Subcutaneous preadipocyte (primary cell): ENCODE data around the gene UPF1. TPM values are rescaled to one million over a fixed set of nuclear protein-coding genes. Genes with fewer than 3 reads are reported as not detected.

Experiments
- total RNA-seq: library from RNA; depleted of rRNA; stranded (reverse); fragments of >200 nt; gene quantifications from 2 replicates; pipeline ENCODE4 v1.2.3, GENCODE V29; 2012

UPF1 gene
- total RNA-seq: 49.6 and 60.6 TPM in 2 replicates

DNA sequence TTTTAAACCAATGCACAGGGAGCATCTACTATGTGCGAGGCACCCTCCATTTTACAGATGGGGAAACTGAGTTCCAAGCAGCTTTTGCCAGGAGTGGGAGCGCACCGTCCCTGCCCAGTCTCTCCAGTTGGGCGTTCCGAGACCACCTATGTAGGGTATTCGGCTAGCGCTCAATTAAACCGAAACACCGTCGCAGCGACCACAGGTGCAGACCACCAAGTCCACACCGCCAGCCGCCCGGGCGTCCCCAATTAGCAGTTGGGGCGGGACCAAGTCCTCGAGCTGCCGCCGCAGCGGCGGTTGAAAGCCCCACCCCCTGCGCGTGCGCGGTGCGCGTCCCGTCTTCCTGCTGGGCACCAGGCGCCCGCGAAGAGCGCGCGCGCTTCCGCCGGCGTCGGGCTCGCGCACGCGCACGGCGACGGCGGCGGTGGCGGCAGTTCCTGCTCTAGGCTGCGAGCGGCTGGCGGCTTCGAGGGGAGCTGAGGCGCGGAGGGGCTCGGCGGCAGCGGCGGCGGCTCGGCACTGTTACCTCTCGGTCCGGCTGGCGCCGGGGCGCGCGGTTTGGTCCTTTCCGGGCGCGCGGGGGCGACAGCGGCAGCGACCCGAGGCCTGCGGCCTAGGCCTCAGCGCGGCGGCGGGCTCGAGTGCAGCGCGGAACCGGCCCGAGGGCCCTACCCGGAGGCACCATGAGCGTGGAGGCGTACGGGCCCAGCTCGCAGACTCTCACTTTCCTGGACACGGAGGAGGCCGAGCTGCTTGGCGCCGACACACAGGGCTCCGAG, at the start of gene UPF1:
Gene UPF1 (plus strand): TSS at position 436 of the 782 bp plus-strand sequence. CDS start 251 bp downstream, at position 687.

DNA sequence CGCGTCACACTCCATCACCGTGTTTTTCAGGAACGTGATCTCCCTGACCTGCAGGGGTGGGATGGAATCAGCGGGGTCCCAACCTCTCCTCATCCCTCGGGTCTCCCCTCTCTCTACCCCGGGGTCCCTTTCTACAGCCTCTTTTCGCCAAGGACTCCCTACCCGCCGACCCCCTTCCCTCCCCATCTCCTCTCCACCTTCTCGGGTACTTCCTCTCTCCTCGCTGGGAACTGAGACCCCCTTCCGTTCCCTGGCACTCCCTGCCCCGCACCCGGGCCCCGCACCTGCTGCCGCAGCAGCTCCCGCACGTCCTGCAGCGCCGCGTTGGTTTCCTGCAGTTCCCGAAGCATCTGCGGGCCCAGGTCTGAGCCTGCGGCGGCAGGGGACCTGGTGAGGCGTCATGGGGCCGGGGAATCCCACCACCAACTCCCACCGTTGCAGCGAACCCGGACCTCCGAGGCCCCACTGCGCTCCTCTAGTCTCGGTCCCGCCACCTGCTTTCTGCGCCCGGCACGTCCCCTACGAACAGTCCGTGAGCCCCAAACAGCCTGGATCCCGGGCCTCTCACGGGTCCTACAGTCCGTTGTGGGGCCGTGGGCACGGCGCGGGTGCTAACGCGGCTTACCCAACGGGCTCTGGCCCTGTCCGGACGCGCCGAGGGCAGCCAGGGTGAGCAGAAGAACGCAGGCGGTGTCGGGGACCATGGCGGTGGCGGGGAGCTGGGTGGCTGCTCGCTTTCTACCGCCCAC, 41.0 kb upstream of the UPF1 start, which contains the start of gene COMP:
Gene COMP (minus strand): TSS at position 740 of the 749 bp plus-strand sequence. CDS start 36 bp downstream, at position 704.

DNA sequence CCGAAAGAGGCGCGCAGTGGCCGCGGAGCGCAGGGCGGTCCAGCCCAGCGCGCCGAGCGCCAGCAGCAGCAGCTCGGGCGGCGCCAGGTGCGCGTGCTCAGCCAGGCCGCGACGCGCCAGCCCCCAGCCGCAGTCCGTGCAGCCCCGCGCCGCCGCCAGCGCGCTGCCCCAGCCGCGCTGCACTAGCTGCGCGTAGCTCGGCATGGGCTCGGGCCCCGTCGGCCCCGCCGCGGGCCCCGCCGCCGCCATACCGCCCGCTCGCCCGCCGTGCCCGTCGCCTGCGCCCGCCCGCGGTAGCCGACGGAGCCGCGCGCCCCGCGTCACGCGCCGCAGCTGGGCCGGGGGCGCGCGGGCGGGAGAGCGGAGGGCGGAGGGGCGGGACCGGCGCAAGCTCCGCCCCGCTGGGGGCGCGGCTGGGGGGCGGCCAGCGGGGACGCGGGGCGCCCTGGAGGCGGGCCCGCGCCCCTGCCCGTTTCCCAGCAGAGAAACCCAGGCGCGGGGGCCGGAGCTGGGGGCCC, 64.1 kb downstream of the UPF1 start, which contains the start of gene CERS1:
Gene CERS1 (minus strand): TSS at position 335 of the 518 bp plus-strand sequence. CDS start 86 bp downstream, at position 249.

Other genes with a start within 250 kb of the UPF1 start
- gene REX1BD, start 243.2 kb upstream of the UPF1 start, total RNA-seq: 34.0 and 55.1 TPM in 2 replicates
- 8.4 and 13.2 TPM in 2 replicates for gene CRLF1, start 225.2 kb upstream of the UPF1 start, total RNA-seq
- under 0.01 TPM in 2 replicates for gene TMEM59L, start 219.1 kb upstream of the UPF1 start, total RNA-seq
- gene KLHL26, start 194.9 kb upstream of the UPF1 start, total RNA-seq: 2.3 and 3.3 TPM in 2 replicates
- gene CRTC1, start 148.3 kb upstream of the UPF1 start, total RNA-seq: 2.6 and 2.9 TPM in 2 replicates
- gene COMP, start 40.7 kb upstream of the UPF1 start, total RNA-seq: 0.20 and 0.37 TPM in 2 replicates
- gene CERS1, start 64.2 kb downstream of the UPF1 start, total RNA-seq: 1.5 and 1.6 TPM in 2 replicates
- gene COPE, start 87.4 kb downstream of the UPF1 start, total RNA-seq: 189 and 283 TPM in 2 replicates
- 56.3 and 63.6 TPM in 2 replicates for gene DDX49, start 87.8 kb downstream of the UPF1 start, total RNA-seq
- 48.1 and 55.3 TPM in 2 replicates for gene HOMER3, start 109.3 kb downstream of the UPF1 start, total RNA-seq
- 28.3 and 42.8 TPM in 2 replicates for gene SUGP2, start 201.6 kb downstream of the UPF1 start, total RNA-seq
- 50.4 and 54.7 TPM in 2 replicates for gene ARMC6, start 201.6 kb downstream of the UPF1 start, total RNA-seq
- gene SLC25A42, start 232.0 kb downstream of the UPF1 start, total RNA-seq: 4.0 and 4.9 TPM in 2 replicates